Effector memory CD8-positive, alpha-beta T cell (primary cell): ENCODE measurements around the gene CR2.
"Not testable (repeated sequence)": the region's sequence is repeated elsewhere in the genome, so short reads cannot be mapped to it uniquely, and the experiment has no call there.

Source experiments
- ATAC-seq: fragments of 150-1000 bp; cut with Tn5 transposase; replicated peaks from 2 replicates; pipeline ENCODE4 v1.10.0; 2021; ENCODE audit warnings: mild to moderate bottlenecking, moderate library complexity
- DNase-seq, 3 experiments: peaks; one replicate each; pipeline ENCODE4 v3.0.0; 2021
- H3K27ac Mint-ChIP-seq, 2 donors: one replicate each; pipeline ENCODE4 v1.8.0; 2022; ENCODE audit warnings: mild to moderate bottlenecking in 2 of 2, mixed read lengths in 2 of 2, moderate library complexity in 2 of 2
- H3K27me3 Mint-ChIP-seq, 2 donors: one replicate each; pipeline ENCODE4 v1.8.0; 2022; ENCODE audit warnings: mixed read lengths in 2 of 2
- H3K36me3 Mint-ChIP-seq: one replicate; pipeline ENCODE4 v1.8.0; 2022; ENCODE audit warnings: mild to moderate bottlenecking, moderate library complexity, mixed read lengths; ENCODE audit not compliant: insufficient read depth
- H3K4me1 Mint-ChIP-seq, 2 donors: one replicate each; pipeline ENCODE4 v1.8.0; 2022; ENCODE audit warnings: low read depth in 2 of 2, mixed read lengths in 2 of 2
- H3K4me3 Mint-ChIP-seq, 2 donors: one replicate each; pipeline ENCODE4 v1.8.0; 2022; ENCODE audit warnings: mild to moderate bottlenecking in 2 of 2, mixed read lengths in 2 of 2, moderate library complexity in 2 of 2
- H3K9me3 Mint-ChIP-seq, 2 donors: one replicate each; pipeline ENCODE4 v1.8.0; 2022; ENCODE audit warnings: mixed read lengths in 2 of 2

The CR2 gene

GRCh38 chr1:207500306-207500705 lies 46.2 kb downstream of the CR2 start:
- peaks cover 0 to 8% of the 10 kb centered on the region in 2 donors for H3K4me1 Mint-ChIP-seq
- peaks cover 50 to 51% of the 10 kb centered on the region in 2 donors for H3K27me3 Mint-ChIP-seq
- no peaks in the 10 kb centered on the region for H3K9me3 Mint-ChIP-seq
- H3K36me3 Mint-ChIP-seq = no peaks in the 10 kb centered on the region
- DNase-seq (no peak), ATAC-seq (no peak)
- H3K4me3 Mint-ChIP-seq = no peak overlapping the region
- H3K27ac Mint-ChIP-seq = no peak overlapping the region

- Mint-ChIP-seq H3K9me3 (no peaks in the 10 kb centered on the region), H3K4me1 (peaks cover 0 to 3% of the 10 kb centered on the region in 2 donors), H3K4me3 (no peak overlapping the region), H3K27me3 (peaks cover 44 to 45% of the 10 kb centered on the region in 2 donors), H3K36me3 (no peaks in the 10 kb centered on the region), H3K27ac (no peak overlapping the region)
- DNase-seq (no peak), ATAC-seq (no peak)
Observed at GRCh38 chr1:207501071-207501470, 46.9 kb downstream of the CR2 start.

GRCh38 chr1:207502726-207503125 lies 48.6 kb downstream of the CR2 start:
- peaks cover 53 to 61% of the 10 kb centered on the region in 2 donors for H3K27me3 Mint-ChIP-seq
- no peak overlapping the region for H3K4me3 Mint-ChIP-seq
- no peak for ATAC-seq

GRCh38 chr1:207503950-207504349 lies 49.8 kb downstream of the CR2 start:
- no peak for DNase-seq
- Mint-ChIP-seq H3K27me3 (peaks cover 55 to 66% of the 10 kb centered on the region in 2 donors), H3K27ac (no peak overlapping the region), H3K4me1 (no peaks in the 10 kb centered on the region), H3K9me3 (no peaks in the 10 kb centered on the region), H3K36me3 (peaks cover 6% of the 10 kb centered on the region), H3K4me3 (no peak overlapping the region)
- ATAC-seq = no peak

More at GRCh38 chr1:207502726-207503125, 48.6 kb downstream of the CR2 start:
- no peaks in the 10 kb centered on the region for H3K4me1 Mint-ChIP-seq
- DNase-seq = no peak
- H3K9me3 Mint-ChIP-seq = no peaks in the 10 kb centered on the region
- no peak overlapping the region for H3K27ac Mint-ChIP-seq
- H3K36me3 Mint-ChIP-seq = peaks cover under 1% of the 10 kb centered on the region

GRCh38 chr1:207504438-207504837 lies 50.3 kb downstream of the CR2 start:
- Mint-ChIP-seq H3K36me3 (peaks cover 7% of the 10 kb centered on the region), H3K9me3 (no peaks in the 10 kb centered on the region), H3K27ac (no peak overlapping the region), H3K4me3 (no peak overlapping the region), H3K4me1 (no peaks in the 10 kb centered on the region), H3K27me3 (peaks cover 55 to 71% of the 10 kb centered on the region in 2 donors)
- DNase-seq (no peak), ATAC-seq (no peak)

GRCh38 chr1:207510444-207510843 lies 56.3 kb downstream of the CR2 start:
- Mint-ChIP-seq H3K27me3 (peaks cover 18 to 55% of the 10 kb centered on the region in 2 donors), H3K36me3 (peaks cover 10% of the 10 kb centered on the region), H3K9me3 (no peaks in the 10 kb centered on the region), H3K4me1 (no peaks in the 10 kb centered on the region), H3K4me3 (no peak overlapping the region), H3K27ac (no peak overlapping the region)
- DNase-seq (no peak), ATAC-seq (no peak)

- H3K36me3 Mint-ChIP-seq = peaks cover 3% of the 10 kb centered on the region
- DNase-seq = no peak
- H3K27ac Mint-ChIP-seq = no peak overlapping the region
- H3K4me1 Mint-ChIP-seq = no peaks in the 10 kb centered on the region
- no peak for ATAC-seq
- H3K27me3 Mint-ChIP-seq = peaks cover 10 to 32% of the 10 kb centered on the region in 2 donors
- H3K9me3 Mint-ChIP-seq = no peaks in the 10 kb centered on the region
- no peak overlapping the region for H3K4me3 Mint-ChIP-seq
Observed at GRCh38 chr1:207514890-207515289, 60.8 kb downstream of the CR2 start.

GRCh38 chr1:207516729-207517128 lies 62.6 kb downstream of the CR2 start:
- Mint-ChIP-seq H3K27me3 (peaks cover 10 to 33% of the 10 kb centered on the region in 2 donors), H3K27ac (no peak overlapping the region), H3K9me3 (no peaks in the 10 kb centered on the region), H3K36me3 (no peaks in the 10 kb centered on the region), H3K4me1 (no peaks in the 10 kb centered on the region), H3K4me3 (no peak overlapping the region)
- no peak for ATAC-seq
- DNase-seq = no peak

- peaks cover 14 to 28% of the 10 kb centered on the region in 2 donors for H3K27me3 Mint-ChIP-seq
- H3K9me3 Mint-ChIP-seq = no peaks in the 10 kb centered on the region
- no peak overlapping the region for H3K27ac Mint-ChIP-seq
Observed at GRCh38 chr1:207518608-207519236, 64.6 kb downstream of the CR2 start.

GRCh38 chr1:207519505-207520399 lies 65.6 kb downstream of the CR2 start:
- DNase-seq (no peak), ATAC-seq (no peak)
- H3K27ac Mint-ChIP-seq = no peak overlapping the region
- H3K4me3 Mint-ChIP-seq = no peak overlapping the region
- no peaks in the 10 kb centered on the region for H3K4me1 Mint-ChIP-seq
- H3K27me3 Mint-ChIP-seq = peaks cover 20 to 29% of the 10 kb centered on the region in 2 donors
- no peaks in the 10 kb centered on the region for H3K9me3 Mint-ChIP-seq
- no peaks in the 10 kb centered on the region for H3K36me3 Mint-ChIP-seq

More at GRCh38 chr1:207518608-207519236, 64.6 kb downstream of the CR2 start:
- Mint-ChIP-seq H3K4me3 (no peak overlapping the region), H3K36me3 (no peaks in the 10 kb centered on the region), H3K4me1 (no peaks in the 10 kb centered on the region)
- DNase-seq = no peak
- ATAC-seq = no peak

- not testable (repeated sequence) for DNase-seq, H3K9me3 Mint-ChIP-seq, H3K4me3 Mint-ChIP-seq, H3K4me1 Mint-ChIP-seq, H3K36me3 Mint-ChIP-seq, H3K27ac Mint-ChIP-seq, ATAC-seq
- H3K27me3 Mint-ChIP-seq = peaks cover 20 to 32% of the 10 kb centered on the region in 2 donors
Observed at GRCh38 chr1:207520400-207521345, 66.5 kb downstream of the CR2 start.

GRCh38 chr1:207525239-207525638 lies 71.1 kb downstream of the CR2 start:
- not testable (repeated sequence) for H3K9me3 Mint-ChIP-seq, H3K27ac Mint-ChIP-seq, DNase-seq, H3K36me3 Mint-ChIP-seq, ATAC-seq, H3K4me3 Mint-ChIP-seq, H3K4me1 Mint-ChIP-seq
- H3K27me3 Mint-ChIP-seq = peaks cover 9 to 24% of the 10 kb centered on the region in 2 donors

GRCh38 chr1:207528401-207528800 lies 74.3 kb downstream of the CR2 start:
- not testable (repeated sequence) for ATAC-seq, H3K4me1 Mint-ChIP-seq, DNase-seq, H3K9me3 Mint-ChIP-seq, H3K27ac Mint-ChIP-seq, H3K36me3 Mint-ChIP-seq, H3K4me3 Mint-ChIP-seq
- H3K27me3 Mint-ChIP-seq = peaks cover 9 to 11% of the 10 kb centered on the region in 2 donors
